GM19463 (cell line): ENCODE results near the gene DPM2.

Experiments used
- ATAC-seq: cut with Tn5 transposase; IDR thresholded peaks from one replicate; pipeline ENCODE4 v1.9.1; 2021; ENCODE audit warnings: mild to moderate bottlenecking, moderate library complexity; ENCODE audit not compliant: unreplicated experiment

DPM2 gene

GRCh38 chr9:127903557-127904475 is 33.8 kb downstream of the DPM2 start:
- ATAC-seq: no peak

GRCh38 chr9:127899128-127899943 is 38.3 kb downstream of the DPM2 start, which contains the start of gene ST6GALNAC6:
Gene ST6GALNAC6, minus strand, starts transcription at chr9:127899603. Its CDS starts 1,622 bp downstream, at chr9:127897981.
- peak; percentile 70 for ATAC-seq

- no peak for ATAC-seq
These were observed 39.1 kb downstream of the DPM2 start for GRCh38 chr9:127898433-127899127.

GRCh38 chr9:127897193-127897692 is 40.4 kb downstream of the DPM2 start:
- no peak for ATAC-seq

GRCh38 chr9:127896395-127897192 is 41.1 kb downstream of the DPM2 start:
- ATAC-seq: no peak

- no peak for ATAC-seq
These were observed 41.8 kb downstream of the DPM2 start for GRCh38 chr9:127895811-127896210.

GRCh38 chr9:127893392-127893791 is 44.3 kb downstream of the DPM2 start:
- ATAC-seq: no peak

GRCh38 chr9:127892831-127893230 is 44.8 kb downstream of the DPM2 start:
- ATAC-seq: no peak

GRCh38 chr9:127890053-127890452 is 47.6 kb downstream of the DPM2 start:
- no peak for ATAC-seq

GRCh38 chr9:127887792-127888191 is 49.9 kb downstream of the DPM2 start:
- no peak for ATAC-seq

GRCh38 chr9:127886401-127886972 is 51.2 kb downstream of the DPM2 start:
- ATAC-seq: no peak

GRCh38 chr9:127885508-127886281 is 52.0 kb downstream of the DPM2 start:
- no peak for ATAC-seq
